Tibial artery (tissue), 4 donors: Measurements from ENCODE around the gene MBNL2.

Experiments used
- DNase-seq, 2 donors: peaks; one replicate each; pipeline ENCODE4 v3.0.0-alpha.2; 2019
- H3K27ac ChIP-seq, 2 donors: fragments of 200-600 bp; sonication (generic) in 1 of 2; 1 replicate in 1 of 2; 2 replicates in 1 of 2; pipeline ENCODE4 v1.5.1; 2018 to 2019; ENCODE audit warnings: mild to moderate bottlenecking in 1 of 2
- H3K27me3 ChIP-seq, 2 donors: fragments of 200-600 bp; sonication (generic) in 1 of 2; one replicate each; pipeline versions ENCODE4 v1.5.1 to v1.6.0; 2016 to 2019
- H3K36me3 ChIP-seq, 3 donors: fragments of 200-600 bp; sonication (generic) in 2 of 3; one replicate each; pipeline ENCODE4 v1.5.1; 2016 to 2019; ENCODE audit warnings: mild to moderate bottlenecking in 2 of 3
- H3K4me1 ChIP-seq, 4 donors: fragments of 200-600 bp; sonication (generic) in 2 of 4; 1 replicate in 3 of 4; 2 replicates in 1 of 4; pipeline ENCODE4 v1.5.1; 2016 to 2019
- H3K4me3 ChIP-seq, 2 donors: fragments of 200-600 bp; sonication (generic) in 1 of 2; 1 replicate in 1 of 2; 2 replicates in 1 of 2; pipeline ENCODE4 v1.5.1; 2018 to 2019; ENCODE audit warnings: mild to moderate bottlenecking in 2 of 2
- H3K9me3 ChIP-seq, 3 donors: fragments of 200-600 bp; sonication (generic) in 1 of 3; one replicate each; pipeline ENCODE4 v1.5.1; 2016 to 2019
- CTCF ChIP-seq, 2 experiments: fragments of 200-600 bp in 1 of 2; fragments of 450-650 bp in 1 of 2; IDR thresholded peaks; one replicate each; pipeline ENCODE4 v1.5.1; 2017 to 2019; ENCODE audit warnings: antibody characterized with exemption in 2 of 2, mild to moderate bottlenecking in 1 of 2, moderate library complexity in 1 of 2
- intact Hi-C: fragments of 100-400 bp; cut with DNase I; formaldehyde crosslinking; loops from one replicate; pipeline ENCODE4 v1.15.0; 2023; ENCODE audit warnings: low total_unique reads

MBNL2 gene

DNA sequence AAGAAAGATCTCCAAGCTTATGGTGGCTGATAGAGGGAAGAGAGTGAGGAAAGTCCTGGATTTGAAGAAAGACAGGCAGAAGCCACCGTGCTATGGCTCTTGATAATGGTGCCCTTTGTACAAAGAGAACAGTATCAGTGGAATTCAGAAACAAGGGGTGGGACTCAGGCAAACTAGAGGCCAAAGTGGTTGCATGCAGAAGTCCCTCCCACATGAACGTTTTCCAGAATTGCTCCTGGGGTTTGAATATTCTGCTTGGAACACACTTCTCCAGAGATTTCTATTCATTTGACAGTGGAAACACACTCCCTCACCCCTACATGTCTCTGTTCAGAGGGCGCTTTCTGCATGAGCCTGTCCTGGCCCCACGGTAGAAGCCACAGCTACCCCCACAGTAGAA is 10.1 kb upstream of the MBNL2 start:
- Histone ChIP-seq H3K4me3 (no peak overlapping the region), H3K4me1 (no peaks in the 10 kb centered on the region), H3K36me3 (no peaks in the 10 kb centered on the region), H3K27me3 (no peaks in the 10 kb centered on the region), H3K27ac (no peak overlapping the region), H3K9me3 (no peaks in the 10 kb centered on the region)
- intact Hi-C loops, result loop anchor here (2.0 kb wide), 1 partner anchor 103 kb away; no protein-coding TSS in a partner anchor
- DNase-seq, result no peak
- TF ChIP-seq CTCF (IDR thresholded peaks at IDR 0.05), result no peak

DNA sequence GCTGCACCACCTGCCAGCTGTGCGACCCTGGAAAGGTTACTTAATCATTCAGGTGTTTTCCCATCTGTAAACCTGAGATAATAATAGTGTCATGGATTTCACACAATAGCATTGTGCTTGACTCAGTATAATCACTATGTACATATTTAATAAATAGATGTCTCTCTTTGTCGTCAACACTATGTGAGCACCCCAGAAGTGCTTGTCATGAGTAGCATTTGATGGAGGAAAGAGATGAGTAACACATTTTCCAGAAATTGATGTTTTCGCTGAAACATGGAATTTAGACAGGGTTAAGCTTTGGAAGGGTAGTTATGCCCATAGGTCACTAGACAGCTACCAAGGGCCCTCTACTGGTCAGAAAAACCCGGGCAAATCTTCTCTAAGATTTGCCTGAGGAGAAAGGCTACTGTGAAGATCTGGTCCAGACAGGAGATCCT is 9.5 kb upstream of the MBNL2 start:
- H3K27me3 ChIP-seq, result no peaks in the 10 kb centered on the region
- no peak overlapping the region for H3K4me3 ChIP-seq
- H3K36me3 ChIP-seq, result no peaks in the 10 kb centered on the region
- no peaks in the 10 kb centered on the region for H3K4me1 ChIP-seq
- peak; percentile 32 to 43 for TF ChIP-seq CTCF (IDR thresholded peaks at IDR 0.05)
- DNase-seq, result no peak
- intact Hi-C loops, result loop anchor here (2.0 kb wide), 1 partner anchor 104 kb away; no protein-coding TSS in a partner anchor
- H3K9me3 ChIP-seq, result no peaks in the 10 kb centered on the region
- no peak overlapping the region for H3K27ac ChIP-seq

DNA sequence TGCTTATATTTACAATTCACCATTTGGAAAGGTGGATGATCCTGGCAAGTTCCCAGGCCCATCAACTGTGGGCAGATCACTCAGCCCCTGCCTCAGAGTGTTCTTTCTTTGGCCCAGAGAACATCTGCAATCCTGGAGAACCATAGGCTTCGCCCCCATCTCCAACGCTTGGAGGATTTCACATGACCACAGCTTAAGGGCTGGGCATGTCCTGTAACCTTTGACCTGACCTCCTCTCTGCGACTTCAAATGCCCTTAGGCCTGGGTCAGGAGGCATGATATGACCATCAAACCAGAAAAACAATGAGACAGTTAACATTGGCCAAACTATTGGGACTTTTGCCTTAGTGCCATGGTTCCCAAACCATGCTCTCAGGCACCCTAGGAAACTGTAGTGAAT is 7.2 kb upstream of the MBNL2 start:
- no peak overlapping the region for H3K27ac ChIP-seq
- H3K4me3 ChIP-seq, result no peak overlapping the region
- intact Hi-C loops, result no loop called here
- no peaks in the 10 kb centered on the region for H3K27me3 ChIP-seq
- H3K4me1 ChIP-seq, result no peaks in the 10 kb centered on the region
- TF ChIP-seq CTCF (IDR thresholded peaks at IDR 0.05), result no peak
- no peaks in the 10 kb centered on the region for H3K36me3 ChIP-seq
- H3K9me3 ChIP-seq, result no peaks in the 10 kb centered on the region
- no peak for DNase-seq

DNA sequence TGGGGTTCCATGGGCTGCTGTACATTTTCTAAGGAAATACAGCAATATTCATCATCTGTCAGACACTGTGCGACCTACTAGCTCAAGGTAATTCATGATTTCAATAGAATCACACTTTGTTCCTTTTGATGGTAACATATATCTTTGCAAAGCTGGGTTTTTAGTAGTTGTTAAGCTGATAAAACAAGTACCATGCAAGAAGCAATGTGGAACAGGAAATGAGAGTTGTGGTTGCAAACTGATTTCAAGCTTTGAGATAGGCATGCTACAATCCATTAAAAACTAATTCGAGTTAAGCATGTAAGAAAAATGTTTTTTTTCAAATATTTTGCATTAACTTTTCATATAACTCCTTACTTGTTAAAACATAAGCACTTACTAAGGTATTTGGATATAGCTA is 6.8 kb upstream of the MBNL2 start:
- H3K4me3 ChIP-seq, result no peak overlapping the region
- H3K4me1 ChIP-seq, result no peaks in the 10 kb centered on the region
- no peak for TF ChIP-seq CTCF (IDR thresholded peaks at IDR 0.05)
- no peak for DNase-seq
- H3K27me3 ChIP-seq, result no peaks in the 10 kb centered on the region
- H3K36me3 ChIP-seq, result no peaks in the 10 kb centered on the region
- H3K9me3 ChIP-seq, result no peaks in the 10 kb centered on the region
- intact Hi-C loops, result no loop called here
- H3K27ac ChIP-seq, result no peak overlapping the region

GRCh38 chr13:97219226-97219625 is 2.9 kb upstream of the MBNL2 start:
- Histone ChIP-seq H3K4me3 (no peak overlapping the region), H3K9me3 (no peaks in the 10 kb centered on the region), H3K27me3 (no peaks in the 10 kb centered on the region), H3K27ac (no peak overlapping the region), H3K4me1 (peaks cover 0 to 8% (median 2%) of the 10 kb centered on the region in 4 donors), H3K36me3 (no peaks in the 10 kb centered on the region)
- TF ChIP-seq CTCF (IDR thresholded peaks at IDR 0.05), result no peak
- DNase-seq, result no peak
- intact Hi-C loops, result no loop called here
